H1 (cell line): ENCODE measurements around the gene RAB3C. TPM values are rescaled to one million over a fixed set of nuclear protein-coding genes. Genes with fewer than 3 reads are reported as not detected.

Source experiments
- CTCF ChIA-PET: fragments of 300-600 bp; sonication (Branson Sonifier 250); formaldehyde crosslinking; loops from one replicate; lab custom pipeline; 2021; ENCODE audit not compliant: partially characterized antibody; lab: Charles Lee
- POLR2A ChIA-PET: fragments of 300-600 bp; sonication (Branson Sonifier 250); formaldehyde crosslinking; loops from one replicate; lab custom pipeline; 2021; ENCODE audit warnings: inconsistent platforms; ENCODE audit not compliant: partially characterized antibody; lab: Charles Lee
- DNase-seq, 2 experiments: peaks; one replicate each; pipeline versions ENCODE4 v3.0.0 to v3.0.0-alpha.2; 2010 to 2022; ENCODE audit warnings: low spot score in 2 of 2, low read depth in 1 of 2, mixed read lengths in 1 of 2
- FAIRE-seq: peaks from 2 replicates; lab custom pipeline; 2011; peaks lifted over from hg19 to GRCh38; lab: Jason Lieb, UNC
- H2AFZ ChIP-seq: 2 replicates; pipeline ENCODE4 v1.8.1; 2012; ENCODE audit warnings: low read length, inconsistent platforms
- H2AK5ac ChIP-seq: 2 replicates; pipeline ENCODE4 v1.6.1; 2013; ENCODE audit warnings: low read depth, low read length
- H2BK120ac ChIP-seq: replicated peaks from 2 replicates; pipeline ENCODE3; 2013; ENCODE audit warnings: low read depth, low read length, inconsistent platforms
- H2BK12ac ChIP-seq: 2 replicates; pipeline ENCODE4 v1.6.1; 2013; ENCODE audit warnings: low read depth, low read length
- H2BK15ac ChIP-seq: 2 replicates; pipeline ENCODE4 v1.6.1; 2013; ENCODE audit warnings: low read length
- H2BK20ac ChIP-seq: 2 replicates; pipeline ENCODE4 v1.6.1; 2013; ENCODE audit warnings: low read length
- H2BK5ac ChIP-seq: 2 replicates; pipeline ENCODE4 v1.6.1; 2013; ENCODE audit warnings: low read depth, low read length
- H3K14ac ChIP-seq: 2 replicates; pipeline ENCODE4 v1.6.1; 2013; ENCODE audit warnings: inconsistent platforms; ENCODE audit not compliant: insufficient read length
- H3K18ac ChIP-seq: 2 replicates; pipeline ENCODE4 v1.6.1; 2013; ENCODE audit warnings: low read length; ENCODE audit errors: extremely low read depth
- H3K23ac ChIP-seq: 2 replicates; pipeline ENCODE4 v1.6.1; 2013; ENCODE audit warnings: inconsistent platforms; ENCODE audit not compliant: insufficient read length
- H3K23me2 ChIP-seq: 2 replicates; pipeline ENCODE4 v1.6.1; 2013; ENCODE audit warnings: low read depth, low read length
- H3K27ac ChIP-seq: 2 replicates; pipeline ENCODE4 v1.6.1; 2011; ENCODE audit warnings: low read depth, low read length, inconsistent platforms
- H3K27me3 ChIP-seq, 4 experiments: replicated peaks in 1 of 4; 1 replicate in 1 of 4; 2 replicates in 3 of 4; pipeline versions ENCODE4 v1.6.1 to v1.8.1; 2011 to 2013; ENCODE audit warnings: low read length in 3 of 4, mild to moderate bottlenecking in 3 of 4, inconsistent platforms in 2 of 4, mixed read lengths in 2 of 4, moderate library complexity in 1 of 4; ENCODE audit not compliant: control insufficient read depth in 3 of 4, insufficient read depth in 3 of 4; ENCODE audit errors: extremely low read depth in 1 of 4
- H3K36me3 ChIP-seq, 4 experiments: 2 replicates each; pipeline versions ENCODE4 v1.6.1 to v1.8.1; 2011 to 2013; ENCODE audit warnings: mild to moderate bottlenecking in 4 of 4, low read length in 3 of 4, moderate library complexity in 2 of 4, control low read depth in 1 of 4, inconsistent platforms in 1 of 4; ENCODE audit not compliant: insufficient read depth in 4 of 4, control insufficient read depth in 2 of 4
- H3K4ac ChIP-seq: replicated peaks from 2 replicates; pipeline ENCODE3; 2013; ENCODE audit warnings: low read length, low read depth, mixed read lengths, inconsistent platforms; ENCODE audit not compliant: insufficient read length
- H3K4me1 ChIP-seq, 4 experiments: replicated peaks in 1 of 4; 1 replicate in 1 of 4; 2 replicates in 3 of 4; pipeline versions ENCODE4 v1.6.1 to v1.8.1; 2011 to 2013; ENCODE audit warnings: low read length in 3 of 4, inconsistent platforms in 2 of 4, mixed read lengths in 1 of 4; ENCODE audit not compliant: insufficient read depth in 4 of 4, control insufficient read depth in 3 of 4
- H3K4me2 ChIP-seq, 2 experiments: 2 replicates each; pipeline versions ENCODE4 v1.6.1 to v1.8.1; 2011 to 2013; ENCODE audit warnings: low read depth in 2 of 2, low read length in 2 of 2, control low read depth in 1 of 2, inconsistent platforms in 1 of 2, mild to moderate bottlenecking in 1 of 2; ENCODE audit not compliant: insufficient read depth in 1 of 2
- H3K4me3 ChIP-seq, 4 experiments: fragments of 200-600, 300-600 bp in 1 of 4; sonication (generic), shearing (Covaris generic), sonication (Bioruptor Twin) in 1 of 4; 2 replicates each; pipeline versions ENCODE4 v1.5.1 to v1.8.1; 2011 to 2016; ENCODE audit warnings: low read length in 4 of 4, low read depth in 3 of 4, control low read depth in 2 of 4, inconsistent platforms in 2 of 4, mild to moderate bottlenecking in 2 of 4, mixed read lengths in 1 of 4, moderate library complexity in 1 of 4; ENCODE audit not compliant: insufficient read depth in 2 of 4; ENCODE audit errors: extremely low read depth in 1 of 4
- H3K56ac ChIP-seq: replicated peaks from 2 replicates; pipeline ENCODE3; 2013; ENCODE audit warnings: low read depth, mild to moderate bottlenecking, mixed read lengths, low read length, inconsistent platforms; ENCODE audit not compliant: insufficient read length
- H3K79me1 ChIP-seq: 2 replicates; pipeline ENCODE4 v1.6.1; 2013; ENCODE audit warnings: low read depth, low read length, control low read depth
- H3K79me2 ChIP-seq, 2 experiments: 2 replicates each; pipeline versions ENCODE4 v1.6.1 to v1.8.1; 2012 to 2013; ENCODE audit warnings: low read length in 2 of 2, mild to moderate bottlenecking in 2 of 2, inconsistent platforms in 1 of 2; ENCODE audit not compliant: insufficient read depth in 2 of 2, control insufficient read depth in 1 of 2
- H3K9ac ChIP-seq, 4 experiments: replicated peaks in 1 of 4; 1 replicate in 1 of 4; 2 replicates in 3 of 4; pipeline versions ENCODE4 v1.6.1 to v1.8.1; 2011 to 2013; ENCODE audit warnings: low read depth in 3 of 4, low read length in 3 of 4, control low read depth in 2 of 4, mild to moderate bottlenecking in 2 of 4, moderate library complexity in 2 of 4, inconsistent platforms in 1 of 4; ENCODE audit errors: extremely low read depth in 1 of 4
- H3K9me3 ChIP-seq, 2 experiments: 2 replicates each; pipeline versions ENCODE4 v1.6.1 to v1.8.1; 2012 to 2013; ENCODE audit warnings: mild to moderate bottlenecking in 2 of 2, moderate library complexity in 2 of 2, control low read depth in 1 of 2, inconsistent platforms in 1 of 2, low read depth in 1 of 2, low read length in 1 of 2, mixed read lengths in 1 of 2; ENCODE audit not compliant: insufficient read depth in 2 of 2
- H4K20me1 ChIP-seq, 2 experiments: replicated peaks in 1 of 2; 2 replicates each; pipeline versions ENCODE3 to v1.8.1; 2011 to 2013; ENCODE audit warnings: inconsistent platforms in 2 of 2, low read length in 2 of 2, mild to moderate bottlenecking in 1 of 2; ENCODE audit not compliant: insufficient read depth in 2 of 2, control insufficient read depth in 1 of 2
- H4K5ac ChIP-seq: 2 replicates; pipeline ENCODE4 v1.6.1; 2013; ENCODE audit warnings: low read length, low read depth, mixed read lengths, inconsistent platforms; ENCODE audit not compliant: insufficient read length
- H4K8ac ChIP-seq: 2 replicates; pipeline ENCODE4 v1.8.0; 2013; ENCODE audit warnings: mild to moderate bottlenecking, moderate library complexity, low read length, inconsistent platforms; ENCODE audit not compliant: insufficient read depth; ENCODE audit errors: extremely low read depth
- H4K91ac ChIP-seq: replicated peaks from 2 replicates; pipeline ENCODE3; 2013; ENCODE audit warnings: low read length, mixed read lengths, inconsistent platforms; ENCODE audit not compliant: insufficient read length
- POLR2AphosphoS5 ChIP-seq: IDR thresholded peaks from 2 replicates; pipeline ENCODE4 v1.6.1; 2011; ENCODE audit warnings: low read depth, low read length
- RAD21 ChIP-seq, 2 experiments: IDR thresholded peaks in 1 of 2; conservative IDR thresholded peaks in 1 of 2; 2 replicates each; pipeline ENCODE4 v1.6.1; 2011; ENCODE audit warnings: low read depth in 2 of 2, low read length in 2 of 2, improper control_type of control experiment in 1 of 2, inconsistent platforms in 1 of 2, mild to moderate bottlenecking in 1 of 2, moderate library complexity in 1 of 2
- SIRT6 ChIP-seq: IDR thresholded peaks from one replicate; pipeline ENCODE4 v1.7.1; 2012; ENCODE audit warnings: low read length, inconsistent platforms
- SIX5 ChIP-seq: IDR thresholded peaks from 2 replicates; pipeline ENCODE4 v1.6.1; 2011; ENCODE audit warnings: mild to moderate bottlenecking, low read depth, low read length
- TEAD4 ChIP-seq: IDR thresholded peaks from 2 replicates; pipeline ENCODE4 v1.6.1; 2012; ENCODE audit warnings: low read depth, low read length, inconsistent platforms, mixed read lengths
- WGBS, 2 experiments: shearing (Covaris generic) in 1 of 2; methylation state at CpG; one replicate each; pipeline versions ENCODE4 v1.1.6 to v1.1.7; 2013 to 2015; ENCODE audit warnings: low lambda C conversion rate in 2 of 2, mixed read lengths in 2 of 2, inconsistent platforms in 1 of 2, low coverage in 1 of 2, missing lambda C conversion rate in 1 of 2; ENCODE audit not compliant: insufficient replicate concordance in 2 of 2, insufficient coverage in 1 of 2, insufficient read length in 1 of 2; ENCODE audit errors: extremely low coverage in 1 of 2, missing lambda C conversion rate in 1 of 2; 5-methylcytosine and 5-hydroxymethylcytosine counted together
- polyA plus RNA-seq, 7 experiments: library from polyadenylated mRNA; depleted of rRNA in 3 of 7; stranded (reverse) in 5 of 7; unstranded in 2 of 7; fragments of >200 nt in 5 of 7; fragments of 200-250 nt in 2 of 7; gene quantifications; 1 replicate in 5 of 7; 2 replicates in 1 of 7; 4 replicates in 1 of 7; pipeline versions ENCODE4 v1.2.1 to v1.2.3, GENCODE V29; 2011 to 2013; ENCODE audit warnings: missing spikeins in 2 of 7, mixed read lengths in 2 of 7
- total RNA-seq: library from RNA; stranded (reverse); fragmentation: NEBNext Ultra II Directional; extraction: Animal tissue kit (Norgen Biotek cat#: 25700); gene quantifications from 2 replicates; pipeline ENCODE4 v1.2.1, GENCODE V29; 2021

Gene RAB3C
- total and polyA plus RNA-seq, 2 of the 8 experiments (the other 6 are each of a cell fraction or from before 2014, with no cell fraction given): 14.7 to 18.3 TPM

DNA sequence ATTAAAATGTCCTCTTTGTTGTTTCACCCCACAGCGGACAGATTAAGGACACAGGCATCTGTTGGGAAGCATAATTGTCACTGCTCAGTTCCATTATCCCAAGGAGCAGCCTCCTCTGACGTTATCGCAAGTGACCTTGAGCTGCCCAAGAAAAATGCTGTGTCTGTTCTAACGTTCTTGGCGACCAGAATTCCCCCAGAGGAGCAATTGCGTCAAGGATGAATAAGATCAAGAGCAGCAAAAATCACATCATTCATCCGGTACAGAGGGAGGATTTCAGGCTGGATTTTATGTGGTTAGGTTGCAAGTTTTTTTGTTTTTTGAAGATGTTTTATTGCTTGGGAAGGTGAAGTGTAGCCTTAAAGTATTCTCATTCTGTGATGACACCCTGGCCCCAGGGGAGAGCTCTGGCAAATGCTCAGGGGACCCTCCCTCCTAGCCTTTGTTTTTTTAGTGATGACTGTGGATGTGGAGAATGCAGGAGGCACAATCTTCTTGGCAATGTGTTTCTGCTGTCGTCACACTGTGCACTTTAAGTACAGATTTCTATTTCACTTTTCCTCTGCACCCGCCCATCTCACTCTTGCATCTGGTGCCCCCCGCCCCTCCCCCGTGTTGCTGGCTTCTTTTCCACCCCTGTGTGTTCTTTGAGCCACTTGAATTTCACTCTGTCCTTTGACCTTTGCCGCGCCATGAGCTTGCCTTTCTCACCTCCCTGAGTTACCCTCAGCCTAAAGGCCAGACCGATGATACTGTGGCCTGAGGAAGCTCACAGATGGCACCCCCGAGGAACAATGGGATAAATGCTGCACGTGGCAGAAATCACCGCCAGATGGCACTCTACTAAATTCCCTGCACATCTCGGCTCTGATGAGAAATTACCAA, 308.5 kb downstream of the RAB3C start:
- DNase-seq: peak; percentile 38 to 85
- CTCF ChIA-PET: interaction anchor here (0.6 to 10.0 kb wide), 34 partner anchors 9 to 584 kb away, joined by 3 to 206 read pairs (median 4); no protein-coding TSS in a partner anchor
- no peaks in the 10 kb centered on the region for H3K9me3 ChIP-seq
- TF ChIP-seq TEAD4 (peak; percentile 58; the same call in 1 of the 2 replicates), SIRT6 (no peak), SIX5 (no peak), RAD21 (IDR thresholded peaks at IDR 0.05 in 1 of 2, conservative IDR thresholded peaks at IDR 0.05 in 1 of 2; ENCODE audit: low read depth in 2 of 2, low read length in 2 of 2) (peak; percentile 68 to 72), POLR2AphosphoS5 (no peak)

More for the DNA sequence above, 308.5 kb downstream of the RAB3C start:
- H3K36me3 ChIP-seq: no peaks in the 10 kb centered on the region
- no peak overlapping the region for H3K9ac ChIP-seq
- H2AK5ac ChIP-seq: no peak overlapping the region
- no peak overlapping the region for H4K91ac ChIP-seq
- no peak overlapping the region for H3K23ac ChIP-seq
- no peak overlapping the region for H4K5ac ChIP-seq
- no peak overlapping the region for H3K27ac ChIP-seq
- no peaks in the 10 kb centered on the region for H4K20me1 ChIP-seq
- no peaks in the 10 kb centered on the region for H3K79me2 ChIP-seq
- H3K56ac ChIP-seq: no peak overlapping the region
- no peak overlapping the region for H3K4me3 ChIP-seq
- peak; percentile 75 for FAIRE-seq
- H3K79me1 ChIP-seq: no peaks in the 10 kb centered on the region
- H2AFZ ChIP-seq: 0 out of 2 replicates have a peak overlapping the region, but pooled peaks have one; percentile 54
- H3K27me3 ChIP-seq: no peaks in the 10 kb centered on the region
- H4K8ac ChIP-seq: no peak overlapping the region
- no peak overlapping the region for H2BK120ac ChIP-seq
- H3K4ac ChIP-seq: no peak overlapping the region
- POLR2A ChIA-PET: no interaction called here
- no peaks in the 10 kb centered on the region; a peak in 1 of 7 replicates for H3K4me1 ChIP-seq
- H2BK12ac ChIP-seq: no peak overlapping the region
- no peak overlapping the region for H3K14ac ChIP-seq
- no peak overlapping the region for H2BK5ac ChIP-seq
- no peak overlapping the region for H2BK15ac ChIP-seq
- H2BK20ac ChIP-seq: no peak overlapping the region
- H3K4me2 ChIP-seq: no peak overlapping the region
- WGBS, 2 experiments: 59% methylated on average over 18 of the region's 18 CpGs; no CpG with 5 or more reads in 1 of the 2 experiments
- H3K23me2 ChIP-seq: no peaks in the 10 kb centered on the region
- peak overlapping the region; percentile 60; the same call in 1 of the 2 replicates for H3K18ac ChIP-seq
